Measurements from ENCODE around the gene SNX14.
"Not testable (repeated sequence)": the region's sequence is repeated elsewhere in the genome, so short reads cannot be mapped to it uniquely, and the experiment has no call there.

Gene SNX14

GRCh38 chr6:85585741-85586140, 7.9 kb downstream of the SNX14 start:
- no peak for DNase-seq

GRCh38 chr6:85582832-85583231, 10.8 kb downstream of the SNX14 start:
- DNase-seq: not testable (repeated sequence)

GRCh38 chr6:85581572-85581971, 12.1 kb downstream of the SNX14 start:
- no peak for DNase-seq

GRCh38 chr6:85580878-85581267, 12.8 kb downstream of the SNX14 start:
- DNase-seq: no peak

- DNase-seq: no peak
Measured at GRCh38 chr6:85580118-85580877, 13.4 kb downstream of the SNX14 start.

GRCh38 chr6:85579581-85579980, 14.1 kb downstream of the SNX14 start:
- DNase-seq: no peak

GRCh38 chr6:85576476-85576875, 17.2 kb downstream of the SNX14 start:
- DNase-seq: no peak

- peak; percentile 55 to 71 for DNase-seq
Measured at GRCh38 chr6:85574932-85575598, 18.6 kb downstream of the SNX14 start.

- no peak for DNase-seq
Measured at GRCh38 chr6:85569323-85569722, 24.3 kb downstream of the SNX14 start.

GRCh38 chr6:85568411-85568810, 25.2 kb downstream of the SNX14 start:
- DNase-seq: no peak

GRCh38 chr6:85565736-85566135, 27.9 kb downstream of the SNX14 start:
- no peak for DNase-seq

GRCh38 chr6:85564223-85564622, 29.4 kb downstream of the SNX14 start:
- not testable (repeated sequence) for DNase-seq

GRCh38 chr6:85561750-85562357, 31.8 kb downstream of the SNX14 start:
- no peak for DNase-seq

- DNase-seq: no peak
Measured at GRCh38 chr6:85556992-85557668, 36.5 kb downstream of the SNX14 start.

- no peak for DNase-seq
Measured at GRCh38 chr6:85552652-85553051, 41.0 kb downstream of the SNX14 start.

GRCh38 chr6:85551264-85551663, 42.4 kb downstream of the SNX14 start:
- no peak for DNase-seq

GRCh38 chr6:85547719-85548118, 45.9 kb downstream of the SNX14 start:
- no peak for DNase-seq

GRCh38 chr6:85544776-85545175, 48.9 kb downstream of the SNX14 start:
- DNase-seq: no peak

- peak in 1 of 2 experiments; percentile 11 for DNase-seq
Measured at GRCh38 chr6:85537055-85537494, 56.6 kb downstream of the SNX14 start.

- not testable (repeated sequence) for DNase-seq
Measured at GRCh38 chr6:85524281-85524680, 69.4 kb downstream of the SNX14 start.

GRCh38 chr6:85516168-85516567, 77.5 kb downstream of the SNX14 start:
- DNase-seq: no peak

GRCh38 chr6:85506441-85507093, 87.1 kb downstream of the SNX14 start:
- DNase-seq: no peak
